HCT116 (cell line): ENCODE measurements around the gene KIRREL3.

Experiments
- CEBPB ChIP-seq: IDR thresholded peaks from 2 replicates; pipeline ENCODE4 v1.6.1; 2012; ENCODE audit warnings: low read depth
- EZH2 ChIP-seq: fragments of 200-600 bp; sonication (generic); IDR thresholded peaks from 2 replicates; pipeline ENCODE4 v1.6.1; 2017; ENCODE audit warnings: antibody characterized with exemption, mixed run types
- MAX ChIP-seq: IDR thresholded peaks from 2 replicates; pipeline ENCODE4 v1.6.1; 2012
- POLR2A ChIP-seq: IDR thresholded peaks from 2 replicates; pipeline ENCODE4 v1.7.0; 2011; ENCODE audit warnings: borderline replicate concordance; ENCODE audit not compliant: insufficient read depth, insufficient read length; ENCODE audit errors: extremely low read depth
- POLR2AphosphoS5 ChIP-seq: IDR thresholded peaks from 2 replicates; pipeline ENCODE4 v1.6.1; 2011; ENCODE audit warnings: mild to moderate bottlenecking, low read depth, low read length, moderate library complexity
- RAD21 ChIP-seq: IDR thresholded peaks from 2 replicates; pipeline ENCODE4 v1.6.1; 2012; ENCODE audit warnings: low read depth, mild to moderate bottlenecking
- SP1 ChIP-seq: IDR thresholded peaks from 2 replicates; pipeline ENCODE4 v1.6.1; 2012; ENCODE audit warnings: low read depth
- TF ChIP-seq, protein P1 (sequence below), 3 experiments: fragments of 200-600 bp in 1 of 3; sonication (generic) in 1 of 3; IDR thresholded peaks in 2 of 3; conservative IDR thresholded peaks in 1 of 3; 2 replicates each; pipeline ENCODE4 v1.5.1; 2012 to 2017; ENCODE audit warnings: low read depth in 2 of 3, low read length in 2 of 3, antibody characterized with exemption in 1 of 3, borderline replicate concordance in 1 of 3, control low read depth in 1 of 3, mild to moderate bottlenecking in 1 of 3, mixed read lengths in 1 of 3, mixed run types in 1 of 3, moderate library complexity in 1 of 3; ENCODE audit not compliant: insufficient read depth in 1 of 3

GRCh38 chr11:126591966-126592489 lies 408.5 kb downstream of the KIRREL3 start:
- TF ChIP-seq, protein P1, sequence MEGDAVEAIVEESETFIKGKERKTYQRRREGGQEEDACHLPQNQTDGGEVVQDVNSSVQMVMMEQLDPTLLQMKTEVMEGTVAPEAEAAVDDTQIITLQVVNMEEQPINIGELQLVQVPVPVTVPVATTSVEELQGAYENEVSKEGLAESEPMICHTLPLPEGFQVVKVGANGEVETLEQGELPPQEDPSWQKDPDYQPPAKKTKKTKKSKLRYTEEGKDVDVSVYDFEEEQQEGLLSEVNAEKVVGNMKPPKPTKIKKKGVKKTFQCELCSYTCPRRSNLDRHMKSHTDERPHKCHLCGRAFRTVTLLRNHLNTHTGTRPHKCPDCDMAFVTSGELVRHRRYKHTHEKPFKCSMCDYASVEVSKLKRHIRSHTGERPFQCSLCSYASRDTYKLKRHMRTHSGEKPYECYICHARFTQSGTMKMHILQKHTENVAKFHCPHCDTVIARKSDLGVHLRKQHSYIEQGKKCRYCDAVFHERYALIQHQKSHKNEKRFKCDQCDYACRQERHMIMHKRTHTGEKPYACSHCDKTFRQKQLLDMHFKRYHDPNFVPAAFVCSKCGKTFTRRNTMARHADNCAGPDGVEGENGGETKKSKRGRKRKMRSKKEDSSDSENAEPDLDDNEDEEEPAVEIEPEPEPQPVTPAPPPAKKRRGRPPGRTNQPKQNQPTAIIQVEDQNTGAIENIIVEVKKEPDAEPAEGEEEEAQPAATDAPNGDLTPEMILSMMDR (IDR thresholded peaks at IDR 0.05 in 2 of 3, conservative IDR thresholded peaks at IDR 0.05 in 1 of 3; ENCODE audit: borderline replicate concordance in 1 of 3, insufficient read depth in 1 of 3, low read depth in 2 of 3, low read length in 2 of 3): no peak
- TF ChIP-seq POLR2A (no peak), SP1 (no peak), EZH2 (no peak), RAD21 (no peak), CEBPB (no peak), POLR2AphosphoS5 (no peak), MAX (no peak)
